ENCODE data around the gene ATG2B.

The ATG2B gene

GRCh38 chr14:96264200-96264553 lies 99.0 kb downstream of the ATG2B start:
- no peak overlapping the region for H3K27ac ChIP-seq (ENCODE audit: low read depth, low read length)
- no peak overlapping the region for H3K9ac ChIP-seq (ENCODE audit: low read length)
- peaks cover 10% of the 10 kb centered on the region for H3K4me1 ChIP-seq (ENCODE audit: control insufficient read depth, insufficient read depth, low read length)
- H3K27me3 ChIP-seq (ENCODE audit: control insufficient read depth, insufficient read depth, low read length) = no peaks in the 10 kb centered on the region
- H3K4me3 ChIP-seq (ENCODE audit: low read length) = no peak overlapping the region
- H3K36me3 ChIP-seq (ENCODE audit: control insufficient read depth, insufficient read depth, low read length) = no peaks in the 10 kb centered on the region

DNA sequence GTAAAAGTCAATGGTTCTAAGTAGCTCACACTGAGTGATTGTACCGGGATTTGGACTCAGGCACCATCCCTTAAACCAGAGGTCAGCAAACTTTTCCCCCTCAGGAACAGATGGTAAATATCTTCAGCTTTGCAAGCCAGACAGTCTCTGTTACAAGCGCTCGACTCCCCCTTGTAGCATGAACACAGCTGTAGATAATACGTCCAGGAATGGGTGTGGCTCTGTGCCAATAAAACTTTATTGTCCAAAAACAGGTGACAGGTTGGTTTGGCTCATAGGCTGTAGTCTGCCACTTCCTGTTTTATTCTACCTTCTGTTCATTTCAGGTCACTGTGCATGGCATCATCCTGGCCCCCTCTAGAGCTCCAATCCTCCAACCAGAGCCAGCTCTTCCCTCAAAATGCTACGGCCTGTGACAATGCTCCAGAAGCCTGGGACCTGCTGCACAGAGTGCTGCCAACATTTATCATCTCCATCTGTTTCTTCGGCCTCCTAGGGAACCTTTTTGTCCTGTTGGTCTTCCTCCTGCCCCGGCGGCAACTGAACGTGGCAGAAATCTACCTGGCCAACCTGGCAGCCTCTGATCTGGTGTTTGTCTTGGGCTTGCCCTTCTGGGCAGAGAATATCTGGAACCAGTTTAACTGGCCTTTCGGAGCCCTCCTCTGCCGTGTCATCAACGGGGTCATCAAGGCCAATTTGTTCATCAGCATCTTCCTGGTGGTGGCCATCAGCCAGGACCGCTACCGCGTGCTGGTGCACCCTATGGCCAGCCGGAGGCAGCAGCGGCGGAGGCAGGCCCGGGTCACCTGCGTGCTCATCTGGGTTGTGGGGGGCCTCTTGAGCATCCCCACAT lies 99.6 kb downstream of the ATG2B start:
- H3K27me3 ChIP-seq (ENCODE audit: control insufficient read depth, insufficient read depth, low read length) = no peaks in the 10 kb centered on the region
- H3K27ac ChIP-seq (ENCODE audit: low read depth, low read length) = no peak overlapping the region
- no peak overlapping the region for H3K9ac ChIP-seq (ENCODE audit: low read length)
- no peak overlapping the region for H3K4me3 ChIP-seq (ENCODE audit: low read length)
- H3K36me3 ChIP-seq (ENCODE audit: control insufficient read depth, insufficient read depth, low read length) = no peaks in the 10 kb centered on the region
- peaks cover 5% of the 10 kb centered on the region for H3K4me1 ChIP-seq (ENCODE audit: control insufficient read depth, insufficient read depth, low read length)

DNA sequence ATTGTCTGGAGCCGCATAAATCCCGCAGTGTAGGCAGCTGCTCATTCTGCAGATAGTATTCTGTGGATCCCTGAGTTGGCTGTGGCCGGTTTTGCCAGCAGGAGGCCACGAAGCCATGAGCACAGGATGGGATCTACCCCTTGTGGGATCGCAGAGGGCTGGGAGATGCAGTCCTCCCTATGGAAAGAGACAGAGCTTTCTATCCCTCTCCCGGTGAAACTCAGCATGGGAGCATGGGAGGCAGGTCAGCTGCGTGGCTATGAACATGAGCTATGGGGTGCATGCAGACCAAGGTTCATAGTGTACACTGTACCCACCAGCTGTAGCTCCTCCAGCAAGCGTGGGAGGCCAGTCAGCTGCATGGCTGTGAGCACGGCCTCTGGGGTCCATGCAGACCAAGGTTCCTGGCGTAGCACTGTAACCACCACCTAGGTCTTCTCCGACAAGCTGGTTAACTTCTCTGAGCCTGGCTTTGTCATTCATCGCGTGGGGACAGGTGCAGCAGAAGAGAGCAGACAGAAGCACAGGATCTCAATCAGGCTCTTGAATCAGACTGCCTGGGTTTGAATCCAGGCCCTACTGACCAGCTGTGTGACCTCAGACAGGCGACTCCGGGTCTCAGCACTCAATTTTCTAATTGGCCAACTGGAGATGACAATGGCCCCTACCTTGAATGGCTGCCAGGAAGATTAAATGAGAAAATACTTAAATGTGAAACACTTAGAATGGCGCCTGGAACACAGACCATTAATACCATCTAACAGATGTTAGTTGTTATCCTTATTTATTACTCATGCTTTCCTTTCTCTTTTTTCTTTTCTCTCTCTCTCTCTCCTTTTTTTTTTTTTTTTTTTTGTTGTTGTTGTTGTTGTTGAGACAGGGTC lies 101.1 kb downstream of the ATG2B start:
- H3K4me1 ChIP-seq (ENCODE audit: control insufficient read depth, insufficient read depth, low read length) = no peaks in the 10 kb centered on the region
- no peaks in the 10 kb centered on the region for H3K27me3 ChIP-seq (ENCODE audit: control insufficient read depth, insufficient read depth, low read length)
- no peaks in the 10 kb centered on the region for H3K36me3 ChIP-seq (ENCODE audit: control insufficient read depth, insufficient read depth, low read length)
- no peak overlapping the region for H3K27ac ChIP-seq (ENCODE audit: low read depth, low read length)
- no peak overlapping the region for H3K9ac ChIP-seq (ENCODE audit: low read length)
- H3K4me3 ChIP-seq (ENCODE audit: low read length) = no peak overlapping the region

- Histone ChIP-seq H3K4me1 (ENCODE audit: control insufficient read depth, insufficient read depth, low read length) (peaks cover under 1% of the 10 kb centered on the region), H3K4me3 (ENCODE audit: low read length) (no peak overlapping the region), H3K27ac (ENCODE audit: low read depth, low read length) (no peak overlapping the region), H3K27me3 (ENCODE audit: control insufficient read depth, insufficient read depth, low read length) (no peaks in the 10 kb centered on the region), H3K9ac (ENCODE audit: low read length) (no peak overlapping the region), H3K36me3 (ENCODE audit: control insufficient read depth, insufficient read depth, low read length) (no peaks in the 10 kb centered on the region)
Observed at GRCh38 chr14:96261053-96261452, 102.1 kb downstream of the ATG2B start.

- Histone ChIP-seq H3K27ac (ENCODE audit: low read depth, low read length) (no peak overlapping the region), H3K27me3 (ENCODE audit: control insufficient read depth, insufficient read depth, low read length) (no peaks in the 10 kb centered on the region), H3K9ac (ENCODE audit: low read length) (no peak overlapping the region), H3K4me3 (ENCODE audit: low read length) (no peak overlapping the region), H3K36me3 (ENCODE audit: control insufficient read depth, insufficient read depth, low read length) (no peaks in the 10 kb centered on the region), H3K4me1 (ENCODE audit: control insufficient read depth, insufficient read depth, low read length) (peaks cover 6% of the 10 kb centered on the region)
Observed at GRCh38 chr14:96260341-96260821, 102.8 kb downstream of the ATG2B start.

GRCh38 chr14:96257900-96258299 lies 105.2 kb downstream of the ATG2B start:
- Histone ChIP-seq H3K27ac (ENCODE audit: low read depth, low read length) (no peak overlapping the region), H3K4me1 (ENCODE audit: control insufficient read depth, insufficient read depth, low read length) (peaks cover 21% of the 10 kb centered on the region), H3K9ac (ENCODE audit: low read length) (no peak overlapping the region), H3K4me3 (ENCODE audit: low read length) (no peak overlapping the region), H3K36me3 (ENCODE audit: control insufficient read depth, insufficient read depth, low read length) (no peaks in the 10 kb centered on the region), H3K27me3 (ENCODE audit: control insufficient read depth, insufficient read depth, low read length) (no peaks in the 10 kb centered on the region)

GRCh38 chr14:96257056-96257455 lies 106.1 kb downstream of the ATG2B start:
- peaks cover 24% of the 10 kb centered on the region for H3K4me1 ChIP-seq (ENCODE audit: control insufficient read depth, insufficient read depth, low read length)
- no peaks in the 10 kb centered on the region for H3K36me3 ChIP-seq (ENCODE audit: control insufficient read depth, insufficient read depth, low read length)
- no peak overlapping the region for H3K9ac ChIP-seq (ENCODE audit: low read length)
- H3K27ac ChIP-seq (ENCODE audit: low read depth, low read length) = peak overlapping the region; percentile 76
- H3K27me3 ChIP-seq (ENCODE audit: control insufficient read depth, insufficient read depth, low read length) = no peaks in the 10 kb centered on the region
- H3K4me3 ChIP-seq (ENCODE audit: low read length) = no peak overlapping the region

DNA sequence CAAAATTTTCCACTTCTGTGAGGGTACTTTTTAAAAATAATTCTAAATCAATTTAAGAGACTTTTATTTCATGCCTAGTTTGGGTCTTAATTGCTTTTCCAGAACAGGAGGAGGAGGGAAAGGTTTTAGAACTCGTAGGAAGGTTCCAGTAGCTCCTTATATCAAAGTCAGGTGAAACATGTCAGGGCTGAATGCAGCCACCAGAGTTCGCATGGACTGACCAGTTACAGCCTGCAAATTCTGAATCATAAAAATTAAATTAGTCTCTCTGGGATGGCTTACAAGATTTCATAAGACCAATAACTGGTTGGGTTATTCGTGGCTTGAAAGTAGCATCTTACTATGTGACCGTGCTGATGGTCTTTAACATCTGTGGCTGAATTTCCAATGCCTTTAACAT lies 106.7 kb downstream of the ATG2B start:
- H3K4me1 ChIP-seq (ENCODE audit: control insufficient read depth, insufficient read depth, low read length) = peaks cover 24% of the 10 kb centered on the region
- H3K27ac ChIP-seq (ENCODE audit: low read depth, low read length) = peak overlapping the region; percentile 76
- H3K4me3 ChIP-seq (ENCODE audit: low read length) = no peak overlapping the region
- no peaks in the 10 kb centered on the region for H3K36me3 ChIP-seq (ENCODE audit: control insufficient read depth, insufficient read depth, low read length)
- H3K9ac ChIP-seq (ENCODE audit: low read length) = no peak overlapping the region
- H3K27me3 ChIP-seq (ENCODE audit: control insufficient read depth, insufficient read depth, low read length) = no peaks in the 10 kb centered on the region

DNA sequence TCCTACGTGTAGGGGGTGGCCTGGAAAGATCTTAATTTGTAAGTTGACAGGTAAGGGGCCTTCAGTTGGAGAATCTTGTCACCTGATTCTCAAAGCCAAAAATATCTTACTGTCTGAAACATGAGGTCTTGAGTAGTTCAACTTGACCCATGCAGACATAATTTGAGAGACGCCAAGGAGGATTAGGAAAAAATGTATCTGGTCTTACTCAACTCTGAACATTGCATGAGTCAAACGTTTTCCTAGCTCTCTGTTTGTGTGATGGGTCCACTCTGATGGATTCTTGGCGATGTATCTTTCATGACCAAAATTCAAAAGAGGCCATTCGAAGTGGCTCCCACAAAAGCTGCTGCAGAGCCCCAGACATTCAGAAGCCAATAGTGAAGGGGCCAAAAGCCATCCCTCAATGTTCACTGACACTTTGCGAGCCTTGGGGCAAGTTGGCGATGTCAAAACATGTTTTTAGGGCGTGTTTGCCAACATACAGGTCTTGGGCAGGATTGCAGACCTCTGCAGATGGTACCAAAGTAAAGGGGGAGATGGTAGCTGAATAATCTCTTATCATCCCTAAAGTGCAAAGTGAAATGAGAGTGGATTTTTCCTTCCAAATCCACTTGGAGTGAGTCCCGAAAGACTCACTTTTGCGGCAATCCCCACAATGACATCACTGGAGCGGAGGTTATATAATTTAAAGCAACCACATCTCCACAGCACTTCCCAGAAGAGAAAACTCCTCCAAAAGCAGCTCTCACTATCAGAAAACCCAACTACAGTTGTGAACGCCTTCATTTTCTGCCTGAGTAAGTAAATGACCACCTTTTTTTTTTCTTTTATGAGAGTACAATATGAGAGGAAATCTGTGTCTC lies 107.4 kb downstream of the ATG2B start, which contains the start of gene BDKRB1:
Gene BDKRB1, plus strand, starts transcription at position 710 of the 866 bp plus-strand sequence. CDS start 7,473 bp downstream, outside the sequence.
- no peaks in the 10 kb centered on the region for H3K27me3 ChIP-seq (ENCODE audit: control insufficient read depth, insufficient read depth, low read length)
- peak within 1 kb of the TSS; percentile 76 for H3K27ac ChIP-seq (ENCODE audit: low read depth, low read length)
- peaks cover 24% of the 10 kb centered on the region for H3K4me1 ChIP-seq (ENCODE audit: control insufficient read depth, insufficient read depth, low read length)
- no peak within 1 kb of the TSS for H3K9ac ChIP-seq (ENCODE audit: low read length)
- H3K4me3 ChIP-seq (ENCODE audit: low read length) = no peak within 1 kb of the TSS
- no peaks in the 10 kb centered on the region for H3K36me3 ChIP-seq (ENCODE audit: control insufficient read depth, insufficient read depth, low read length)

DNA sequence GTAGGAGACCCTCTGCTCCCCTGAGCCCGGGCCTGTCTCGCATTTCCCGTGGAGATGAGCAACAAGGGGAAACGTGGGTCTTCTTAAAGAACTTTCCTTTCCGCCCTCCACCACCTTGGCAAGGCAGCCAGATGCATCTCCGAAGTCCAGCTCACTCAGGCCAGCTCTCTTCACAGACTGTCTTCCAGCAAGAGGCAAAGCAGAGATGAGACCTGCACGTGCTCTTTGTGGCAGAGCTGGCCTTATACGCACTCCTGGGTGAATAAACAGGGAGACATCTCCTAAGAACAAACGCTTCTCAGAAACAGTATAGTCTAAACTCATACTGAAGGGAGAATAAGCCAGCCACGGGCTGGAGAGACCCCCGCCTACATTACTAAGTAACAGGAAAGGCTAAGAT lies 108.5 kb downstream of the ATG2B start:
- H3K4me3 ChIP-seq (ENCODE audit: low read length) = no peak overlapping the region
- H3K27ac ChIP-seq (ENCODE audit: low read depth, low read length) = peak overlapping the region; percentile 76
- H3K36me3 ChIP-seq (ENCODE audit: control insufficient read depth, insufficient read depth, low read length) = no peaks in the 10 kb centered on the region
- peaks cover 24% of the 10 kb centered on the region for H3K4me1 ChIP-seq (ENCODE audit: control insufficient read depth, insufficient read depth, low read length)
- no peaks in the 10 kb centered on the region for H3K27me3 ChIP-seq (ENCODE audit: control insufficient read depth, insufficient read depth, low read length)
- H3K9ac ChIP-seq (ENCODE audit: low read length) = no peak overlapping the region

DNA sequence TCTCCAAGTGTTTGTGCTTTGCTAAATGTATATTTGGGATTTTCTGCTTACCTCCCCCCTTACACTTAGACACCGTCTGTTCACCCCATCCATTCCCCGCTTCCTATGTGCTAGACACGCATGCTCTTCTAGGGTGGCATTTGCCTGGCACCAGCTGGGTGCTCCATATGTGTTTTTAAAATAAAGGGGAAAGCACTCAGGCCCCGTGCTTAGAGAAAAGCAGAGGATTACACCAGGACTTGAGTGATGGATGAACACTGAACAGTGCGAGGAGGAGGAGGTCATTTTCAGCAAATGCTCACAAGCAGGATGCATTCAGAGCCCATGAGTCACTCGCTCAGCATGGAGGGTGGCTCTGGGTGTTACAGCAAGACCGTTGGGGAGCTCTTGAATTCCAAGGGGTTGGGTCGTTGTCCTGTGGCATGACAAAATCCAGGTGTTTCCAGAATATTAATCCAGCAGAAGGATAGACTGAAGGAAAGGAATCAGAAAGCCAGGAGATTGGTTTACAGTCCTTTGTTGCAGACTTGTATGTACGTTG lies 110.1 kb downstream of the ATG2B start:
- Histone ChIP-seq H3K27me3 (ENCODE audit: control insufficient read depth, insufficient read depth, low read length) (no peaks in the 10 kb centered on the region), H3K4me1 (ENCODE audit: control insufficient read depth, insufficient read depth, low read length) (peaks cover 24% of the 10 kb centered on the region), H3K4me3 (ENCODE audit: low read length) (no peak overlapping the region)

More for the DNA sequence above, 110.1 kb downstream of the ATG2B start:
- Histone ChIP-seq H3K36me3 (ENCODE audit: control insufficient read depth, insufficient read depth, low read length) (no peaks in the 10 kb centered on the region), H3K9ac (ENCODE audit: low read length) (no peak overlapping the region), H3K27ac (ENCODE audit: low read depth, low read length) (peak overlapping the region; percentile 33)

All from rectal smooth muscle tissue (tissue), 1 donor.